ENCODE data around the gene TMC6.

DNA sequence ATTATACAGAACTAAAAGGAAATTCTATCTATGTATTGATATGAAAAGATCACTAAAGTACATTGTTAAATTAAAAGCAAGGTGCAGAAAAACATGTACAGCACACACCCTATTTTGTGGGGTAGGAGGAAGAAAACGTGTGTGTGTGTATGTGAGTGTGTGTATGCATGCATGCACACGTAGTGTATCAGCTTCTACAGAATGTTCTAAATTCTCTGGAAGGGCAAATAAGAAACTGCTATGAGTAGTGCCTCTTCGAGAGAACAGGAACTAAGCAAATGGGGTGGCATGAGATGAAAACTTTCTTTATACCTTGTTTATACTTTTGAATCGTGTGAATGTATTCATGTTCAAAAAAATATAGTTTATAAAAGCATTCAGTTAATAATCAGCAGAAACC is 58.9 kb downstream of the TMC6 start:
- TF ChIP-seq, protein P1, sequence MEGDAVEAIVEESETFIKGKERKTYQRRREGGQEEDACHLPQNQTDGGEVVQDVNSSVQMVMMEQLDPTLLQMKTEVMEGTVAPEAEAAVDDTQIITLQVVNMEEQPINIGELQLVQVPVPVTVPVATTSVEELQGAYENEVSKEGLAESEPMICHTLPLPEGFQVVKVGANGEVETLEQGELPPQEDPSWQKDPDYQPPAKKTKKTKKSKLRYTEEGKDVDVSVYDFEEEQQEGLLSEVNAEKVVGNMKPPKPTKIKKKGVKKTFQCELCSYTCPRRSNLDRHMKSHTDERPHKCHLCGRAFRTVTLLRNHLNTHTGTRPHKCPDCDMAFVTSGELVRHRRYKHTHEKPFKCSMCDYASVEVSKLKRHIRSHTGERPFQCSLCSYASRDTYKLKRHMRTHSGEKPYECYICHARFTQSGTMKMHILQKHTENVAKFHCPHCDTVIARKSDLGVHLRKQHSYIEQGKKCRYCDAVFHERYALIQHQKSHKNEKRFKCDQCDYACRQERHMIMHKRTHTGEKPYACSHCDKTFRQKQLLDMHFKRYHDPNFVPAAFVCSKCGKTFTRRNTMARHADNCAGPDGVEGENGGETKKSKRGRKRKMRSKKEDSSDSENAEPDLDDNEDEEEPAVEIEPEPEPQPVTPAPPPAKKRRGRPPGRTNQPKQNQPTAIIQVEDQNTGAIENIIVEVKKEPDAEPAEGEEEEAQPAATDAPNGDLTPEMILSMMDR (IDR thresholded peaks at IDR 0.05): no peak
- TF ChIP-seq EP300 (IDR thresholded peaks at IDR 0.05) (no peak), POLR2A (IDR thresholded peaks at IDR 0.05) (no peak), POLR2AphosphoS5 (IDR thresholded peaks at IDR 0.05) (no peak)
